Lower lobe of right lung (tissue), 2 donors: ENCODE data around the gene EPG5. TPM values are rescaled to one million over a fixed set of nuclear protein-coding genes. Genes with fewer than 3 reads are reported as not detected.
A peak's percentile ranks its signal among the peaks of the same experiment; 100 is the strongest.

Experiments used
- ATAC-seq, 2 donors: fragments of 200-7000 bp; cut with Tn5 transposase; one replicate each; pipeline ENCODE4 v1.9.1; 2020 to 2022; ENCODE audit warnings: mild to moderate bottlenecking in 2 of 2, moderate library complexity in 2 of 2
- DNase-seq: peaks from one replicate; pipeline ENCODE4 v3.0.0-alpha.2; 2020
- H3K27ac ChIP-seq: fragments of 200-600 bp; one replicate; pipeline ENCODE4 v1.8.0; 2022
- H3K27me3 ChIP-seq: fragments of 200-600 bp; one replicate; pipeline ENCODE4 v1.8.0; 2022; ENCODE audit warnings: low read depth
- H3K36me3 ChIP-seq: fragments of 200-600 bp; one replicate; pipeline ENCODE4 v1.8.0; 2022; ENCODE audit warnings: mild to moderate bottlenecking
- H3K4me1 ChIP-seq: fragments of 200-600 bp; one replicate; pipeline ENCODE4 v1.8.0; 2022
- H3K4me3 ChIP-seq: fragments of 200-600 bp; one replicate; pipeline ENCODE4 v1.8.0; 2022; ENCODE audit warnings: mild to moderate bottlenecking
- H3K9me3 ChIP-seq: fragments of 200-600 bp; one replicate; pipeline ENCODE4 v1.8.0; 2022
- intact Hi-C: fragments of 100-400 bp; cut with DNase I; formaldehyde crosslinking; loops from one replicate; pipeline ENCODE4 v1.11.0; 2022
- total RNA-seq: library from RNA; stranded (reverse); fragmentation: NEBNext Ultra II Directional; extraction: Animal tissue kit (Norgen Biotek cat#: 25700); gene quantifications from one replicate; pipeline ENCODE4 v1.2.1, GENCODE V29; 2021
- TF ChIP-seq, protein P1 (sequence below): fragments of 200-600 bp; IDR thresholded peaks from one replicate; pipeline ENCODE4 v1.8.0; 2022; ENCODE audit warnings: antibody characterized with exemption, mild to moderate bottlenecking
- donor health status: DM: no; HTN: yes; CAD: no; lungs with severe emphysema.

EPG5 gene
- total RNA-seq, 1 donor from 2014 or later, result 38.8 TPM

DNA sequence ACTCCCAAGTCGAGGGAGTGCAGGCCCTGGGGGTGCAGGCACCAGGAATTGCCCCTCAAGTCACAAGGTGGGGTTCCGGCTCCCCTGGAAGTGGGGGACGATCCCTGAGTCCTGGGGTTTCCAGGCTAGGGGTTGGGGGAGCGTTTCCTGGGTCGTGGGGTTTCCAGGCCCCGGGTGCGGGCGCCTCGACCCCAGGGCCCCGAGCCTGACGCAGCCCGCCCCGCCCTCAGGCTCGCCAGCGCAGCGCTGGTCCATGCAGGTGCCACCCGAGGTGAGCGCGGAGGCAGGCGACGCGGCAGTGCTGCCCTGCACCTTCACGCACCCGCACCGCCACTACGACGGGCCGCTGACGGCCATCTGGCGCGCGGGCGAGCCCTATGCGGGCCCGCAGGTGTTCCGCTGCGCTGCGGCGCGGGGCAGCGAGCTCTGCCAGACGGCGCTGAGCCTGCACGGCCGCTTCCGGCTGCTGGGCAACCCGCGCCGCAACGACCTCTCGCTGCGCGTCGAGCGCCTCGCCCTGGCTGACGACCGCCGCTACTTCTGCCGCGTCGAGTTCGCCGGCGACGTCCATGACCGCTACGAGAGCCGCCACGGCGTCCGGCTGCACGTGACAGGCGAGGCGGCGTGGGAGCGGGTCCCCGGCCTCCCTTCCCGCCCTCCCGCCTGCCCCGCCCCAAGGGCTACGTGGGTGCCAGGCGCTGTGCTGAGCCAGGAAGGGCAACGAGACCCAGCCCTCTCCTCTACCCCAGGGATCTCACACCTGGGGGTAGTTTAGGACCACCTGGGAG is 129.7 kb downstream of the EPG5 start:
- ATAC-seq (peak; percentile 79), DNase-seq (peak; percentile 79)
- TF ChIP-seq, protein P1, sequence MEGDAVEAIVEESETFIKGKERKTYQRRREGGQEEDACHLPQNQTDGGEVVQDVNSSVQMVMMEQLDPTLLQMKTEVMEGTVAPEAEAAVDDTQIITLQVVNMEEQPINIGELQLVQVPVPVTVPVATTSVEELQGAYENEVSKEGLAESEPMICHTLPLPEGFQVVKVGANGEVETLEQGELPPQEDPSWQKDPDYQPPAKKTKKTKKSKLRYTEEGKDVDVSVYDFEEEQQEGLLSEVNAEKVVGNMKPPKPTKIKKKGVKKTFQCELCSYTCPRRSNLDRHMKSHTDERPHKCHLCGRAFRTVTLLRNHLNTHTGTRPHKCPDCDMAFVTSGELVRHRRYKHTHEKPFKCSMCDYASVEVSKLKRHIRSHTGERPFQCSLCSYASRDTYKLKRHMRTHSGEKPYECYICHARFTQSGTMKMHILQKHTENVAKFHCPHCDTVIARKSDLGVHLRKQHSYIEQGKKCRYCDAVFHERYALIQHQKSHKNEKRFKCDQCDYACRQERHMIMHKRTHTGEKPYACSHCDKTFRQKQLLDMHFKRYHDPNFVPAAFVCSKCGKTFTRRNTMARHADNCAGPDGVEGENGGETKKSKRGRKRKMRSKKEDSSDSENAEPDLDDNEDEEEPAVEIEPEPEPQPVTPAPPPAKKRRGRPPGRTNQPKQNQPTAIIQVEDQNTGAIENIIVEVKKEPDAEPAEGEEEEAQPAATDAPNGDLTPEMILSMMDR, result peak; percentile 53
- Histone ChIP-seq H3K36me3 (no peaks in the 10 kb centered on the region), H3K27ac (no peak overlapping the region), H3K4me1 (peaks cover 23% of the 10 kb centered on the region), H3K9me3 (no peaks in the 10 kb centered on the region), H3K27me3 (peaks cover 32% of the 10 kb centered on the region), H3K4me3 (peak overlapping the region; percentile 49)
- intact Hi-C loops, result no loop called here

DNA sequence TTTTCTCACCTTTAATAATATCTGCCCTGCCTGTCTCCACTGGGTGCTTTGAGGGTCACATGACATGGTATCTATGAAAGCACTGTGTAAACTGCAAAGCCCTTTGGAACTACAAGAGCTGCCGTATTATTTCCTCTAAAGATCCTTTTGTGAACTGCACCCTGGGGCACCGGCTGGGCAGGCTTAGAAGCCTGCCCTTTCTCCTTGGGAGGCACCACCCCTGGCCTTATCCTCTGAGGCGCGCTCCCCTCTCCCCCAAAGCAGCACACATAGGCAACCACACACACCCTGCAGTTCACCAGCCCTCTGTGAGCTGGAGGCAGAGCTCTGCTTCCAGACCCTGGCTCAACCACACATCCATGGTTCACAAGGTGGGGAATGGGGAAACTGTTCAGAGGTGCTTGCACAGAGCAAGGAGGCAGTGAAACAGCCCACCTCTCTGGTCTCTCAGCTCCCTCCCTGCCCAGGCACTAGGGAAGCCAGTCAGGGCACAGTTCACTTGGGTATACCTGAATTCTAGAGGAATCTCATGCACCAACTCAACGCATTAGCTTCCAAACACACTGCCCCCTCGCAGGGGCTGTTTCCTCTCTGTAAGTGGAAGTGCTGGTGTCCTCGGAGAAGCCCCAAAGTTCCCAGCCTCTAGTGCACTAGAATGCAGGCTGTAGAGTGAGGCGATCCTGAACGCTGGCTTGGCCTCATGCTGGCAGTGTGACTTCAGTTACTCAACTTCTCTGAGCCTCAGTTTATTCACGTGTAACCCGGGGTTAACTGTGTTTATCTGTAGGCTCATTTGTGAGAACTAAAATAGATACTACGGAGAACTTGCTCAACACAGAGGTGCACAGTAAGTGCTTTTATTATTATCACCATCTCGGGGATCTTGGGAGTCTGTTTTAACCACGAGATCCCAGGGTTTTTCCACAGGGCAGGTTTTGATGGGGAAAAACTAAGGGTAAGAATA is 130.6 kb downstream of the EPG5 start:
- Histone ChIP-seq H3K36me3 (no peaks in the 10 kb centered on the region), H3K4me1 (peaks cover 23% of the 10 kb centered on the region)
- intact Hi-C loops, result no loop called here

DNA sequence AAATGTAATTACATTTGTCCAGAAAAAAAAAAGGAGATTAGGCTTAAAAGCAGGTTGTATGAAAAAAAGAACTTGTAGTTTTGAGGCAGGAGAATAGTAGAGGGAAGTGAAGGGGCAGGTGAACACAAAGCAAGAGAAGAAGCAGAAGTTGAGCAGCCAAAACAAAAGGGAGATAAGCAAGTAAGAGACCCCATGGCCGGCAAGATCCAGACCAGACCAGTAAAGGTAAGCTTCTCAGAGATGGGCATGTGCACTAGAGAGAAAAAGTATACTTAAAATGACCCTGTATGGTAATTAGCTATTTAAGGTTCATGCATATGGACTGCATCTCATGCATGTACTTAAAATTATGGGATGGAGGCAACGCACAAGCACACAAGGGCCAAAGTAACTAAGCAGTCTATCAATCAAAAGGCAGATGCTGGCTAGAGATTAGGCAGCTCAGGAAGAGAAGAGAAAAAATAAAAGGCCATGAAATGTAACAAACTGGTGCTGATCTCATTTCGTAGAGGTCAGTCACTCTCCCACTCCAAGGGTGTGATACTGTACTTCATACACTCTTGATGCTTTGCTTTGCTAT is 132.0 kb downstream of the EPG5 start:
- TF ChIP-seq, protein P1, result no peak
- Histone ChIP-seq H3K27ac (no peak overlapping the region), H3K4me1 (peaks cover 23% of the 10 kb centered on the region), H3K9me3 (no peaks in the 10 kb centered on the region), H3K4me3 (no peak overlapping the region), H3K36me3 (no peaks in the 10 kb centered on the region), H3K27me3 (peaks cover 32% of the 10 kb centered on the region)
- no peak for DNase-seq
- no peak for ATAC-seq
- intact Hi-C loops, result no loop called here

More for the DNA sequence above, 130.6 kb downstream of the EPG5 start:
- TF ChIP-seq, protein P1, result no peak
- no peak overlapping the region for H3K27ac ChIP-seq
- peaks cover 32% of the 10 kb centered on the region for H3K27me3 ChIP-seq
- no peak overlapping the region for H3K4me3 ChIP-seq
- DNase-seq, result no peak
- no peak for ATAC-seq
- no peaks in the 10 kb centered on the region for H3K9me3 ChIP-seq

DNA sequence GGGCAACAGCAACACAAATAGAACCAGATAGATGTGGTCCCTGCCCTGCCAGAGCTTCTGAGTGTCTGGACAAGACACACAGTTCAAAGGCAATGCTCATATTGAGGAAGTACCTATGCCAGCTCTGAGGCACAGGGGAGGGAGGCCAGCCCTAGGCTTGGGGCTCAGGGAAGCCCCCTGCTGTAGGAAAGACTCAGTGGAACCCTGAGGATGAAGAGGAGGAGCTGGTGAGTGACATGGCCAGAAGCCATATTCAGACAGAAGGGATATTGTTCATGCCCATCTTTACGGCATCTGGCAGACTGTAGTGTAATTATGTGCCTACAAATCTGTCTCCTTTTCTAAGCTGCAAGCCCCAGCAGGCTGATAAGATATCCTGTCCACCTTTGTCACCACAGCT is 132.8 kb downstream of the EPG5 start:
- TF ChIP-seq, protein P1, result no peak
- DNase-seq, result no peak
- Histone ChIP-seq H3K27ac (no peak overlapping the region), H3K9me3 (no peaks in the 10 kb centered on the region), H3K36me3 (no peaks in the 10 kb centered on the region), H3K4me3 (no peak overlapping the region), H3K27me3 (peaks cover 32% of the 10 kb centered on the region), H3K4me1 (peaks cover 27% of the 10 kb centered on the region)
- intact Hi-C loops, result no loop called here
- no peak for ATAC-seq

DNA sequence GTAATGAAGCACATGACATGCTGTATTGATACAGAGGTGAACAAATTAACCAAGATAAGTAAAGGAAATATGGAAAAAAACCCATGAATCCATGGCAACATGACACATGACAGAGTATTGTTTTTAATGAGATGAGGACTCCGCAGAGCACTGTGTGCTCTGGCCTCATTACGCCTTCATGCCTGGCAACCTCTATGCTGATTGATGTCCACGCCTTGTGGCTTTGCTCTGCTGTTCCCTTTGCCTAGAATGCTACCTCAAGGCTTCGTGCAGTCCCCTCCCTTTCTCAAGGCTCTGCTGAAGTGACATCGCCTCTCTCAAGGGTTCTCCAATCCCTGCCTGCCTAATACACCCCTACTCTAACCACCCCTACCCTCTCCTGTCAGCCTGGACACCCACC is 133.3 kb downstream of the EPG5 start:
- DNase-seq, result no peak
- intact Hi-C loops, result no loop called here
- TF ChIP-seq, protein P1, result no peak

More for the DNA sequence above, 133.3 kb downstream of the EPG5 start:
- Histone ChIP-seq H3K36me3 (no peaks in the 10 kb centered on the region), H3K27ac (no peak overlapping the region), H3K4me1 (peaks cover 31% of the 10 kb centered on the region), H3K27me3 (peaks cover 30% of the 10 kb centered on the region), H3K9me3 (no peaks in the 10 kb centered on the region), H3K4me3 (no peak overlapping the region)
- ATAC-seq, result no peak
